H9 (cell line): ENCODE results near the gene MAP3K10. TPM values are rescaled to one million over a fixed set of nuclear protein-coding genes. Genes with fewer than 3 reads are reported as not detected.

ENCODE experiments used
- DNase-seq: peaks from one replicate; pipeline ENCODE4 v3.0.0-alpha.2; 2017
- H2AFZ ChIP-seq: one replicate; pipeline ENCODE4 v1.6.1; 2013; ENCODE audit warnings: mild to moderate bottlenecking, low read length, control low read depth, moderate library complexity
- H2AK5ac ChIP-seq: 2 replicates; pipeline ENCODE4 v1.6.1; 2013; ENCODE audit warnings: low read length, control low read depth, mixed read lengths; ENCODE audit not compliant: insufficient read length
- H2BK120ac ChIP-seq: one replicate; pipeline ENCODE4 v1.6.1; 2013; ENCODE audit warnings: low read depth, mild to moderate bottlenecking, low read length, control low read depth, inconsistent platforms; ENCODE audit not compliant: poor library complexity, severe bottlenecking
- H2BK12ac ChIP-seq: 2 replicates; pipeline ENCODE4 v1.6.1; 2013; ENCODE audit warnings: low read length, control low read depth, mixed read lengths, low read depth; ENCODE audit not compliant: insufficient read length
- H2BK15ac ChIP-seq: 2 replicates; pipeline ENCODE4 v1.6.1; 2013; ENCODE audit warnings: low read depth, low read length, control low read depth
- H2BK20ac ChIP-seq: one replicate; pipeline ENCODE4 v1.6.1; 2013; ENCODE audit warnings: low read depth, mild to moderate bottlenecking, low read length, control low read depth, inconsistent platforms; ENCODE audit not compliant: poor library complexity, severe bottlenecking
- H2BK5ac ChIP-seq: 2 replicates; pipeline ENCODE4 v1.6.1; 2013; ENCODE audit warnings: low read length, control low read depth, mixed read lengths; ENCODE audit not compliant: insufficient read length
- H3K14ac ChIP-seq: 2 replicates; pipeline ENCODE4 v1.6.1; 2013; ENCODE audit warnings: low read length, control low read depth; ENCODE audit not compliant: insufficient read depth
- H3K18ac ChIP-seq: 2 replicates; pipeline ENCODE4 v1.6.1; 2013; ENCODE audit warnings: low read depth, mild to moderate bottlenecking, mixed read lengths, low read length, control low read depth; ENCODE audit not compliant: insufficient read length
- H3K23ac ChIP-seq: 2 replicates; pipeline ENCODE4 v1.6.1; 2013; ENCODE audit warnings: low read length, control low read depth, mixed read lengths, low read depth; ENCODE audit not compliant: insufficient read length
- H3K23me2 ChIP-seq: 2 replicates; pipeline ENCODE4 v1.6.1; 2013; ENCODE audit warnings: low read depth, mild to moderate bottlenecking, mixed read lengths, low read length, control low read depth; ENCODE audit not compliant: insufficient read length, poor library complexity, severe bottlenecking
- H3K27ac ChIP-seq: 2 replicates; pipeline ENCODE4 v1.5.1; 2013; ENCODE audit warnings: low read length, control low read depth, mixed read lengths, low read depth; ENCODE audit not compliant: insufficient read length
- H3K27me3 ChIP-seq: 2 replicates; pipeline ENCODE4 v1.6.1; 2013; ENCODE audit warnings: low read length, control low read depth, inconsistent platforms; ENCODE audit not compliant: insufficient read depth
- H3K4ac ChIP-seq: 2 replicates; pipeline ENCODE4 v1.6.1; 2013; ENCODE audit warnings: low read depth, mild to moderate bottlenecking, control low read depth, inconsistent platforms, low read length, moderate library complexity
- H3K4me1 ChIP-seq: 2 replicates; pipeline ENCODE4 v1.6.1; 2013; ENCODE audit warnings: low read length, control low read depth, inconsistent platforms; ENCODE audit not compliant: insufficient read depth
- H3K4me2 ChIP-seq: 2 replicates; pipeline ENCODE4 v1.6.1; 2013; ENCODE audit warnings: low read length, control low read depth, mixed read lengths; ENCODE audit not compliant: insufficient read length, insufficient read depth
- H3K56ac ChIP-seq: 2 replicates; pipeline ENCODE4 v1.6.1; 2013; ENCODE audit warnings: low read depth, mild to moderate bottlenecking, mixed read lengths, low read length, control low read depth; ENCODE audit not compliant: insufficient read length
- H3K79me1 ChIP-seq: 2 replicates; pipeline ENCODE4 v1.6.1; 2013; ENCODE audit warnings: low read depth, mild to moderate bottlenecking, moderate library complexity, low read length, control low read depth, inconsistent platforms; ENCODE audit not compliant: insufficient read depth, poor library complexity, severe bottlenecking
- H3K79me2 ChIP-seq: 2 replicates; pipeline ENCODE4 v1.6.1; 2013; ENCODE audit warnings: low read length, control low read depth, inconsistent platforms; ENCODE audit not compliant: insufficient read depth
- H3K9ac ChIP-seq: 2 replicates; pipeline ENCODE4 v1.6.1; 2013; ENCODE audit warnings: low read length, control low read depth, mixed read lengths; ENCODE audit not compliant: insufficient read length; ENCODE audit errors: extremely low read depth
- H3K9me3 ChIP-seq: one replicate; pipeline ENCODE4 v1.6.1; 2013; ENCODE audit warnings: low read depth, low read length, inconsistent platforms; ENCODE audit not compliant: control insufficient read depth
- H3T11ph ChIP-seq: one replicate; pipeline ENCODE4 v1.6.1; 2013; ENCODE audit warnings: mild to moderate bottlenecking, low read length, control low read depth, inconsistent platforms
- H4K20me1 ChIP-seq: one replicate; pipeline ENCODE4 v1.6.1; 2013; ENCODE audit not compliant: control insufficient read depth, insufficient read length, insufficient read depth
- H4K5ac ChIP-seq: 2 replicates; pipeline ENCODE4 v1.6.1; 2013; ENCODE audit warnings: low read depth, mild to moderate bottlenecking, mixed read lengths, low read length, control low read depth; ENCODE audit not compliant: insufficient read length
- H4K8ac ChIP-seq: replicated peaks from 2 replicates; pipeline ENCODE4 v1.6.1; 2013; ENCODE audit warnings: low read length, control low read depth, mixed read lengths, low read depth; ENCODE audit not compliant: insufficient read length
- H4K91ac ChIP-seq: 2 replicates; pipeline ENCODE4 v1.6.1; 2013; ENCODE audit warnings: low read depth, mild to moderate bottlenecking, moderate library complexity, mixed read lengths, low read length, control low read depth; ENCODE audit not compliant: insufficient read length
- H3K27ac Mint-ChIP-seq, 3 experiments: 2 replicates in 2 of 3; 3 replicates in 1 of 3; pipeline ENCODE4 v1.8.0; 2020 to 2021; ENCODE audit warnings: mixed read lengths in 3 of 3, mild to moderate bottlenecking in 1 of 3, moderate library complexity in 1 of 3
- H3K27me3 Mint-ChIP-seq: 2 replicates; pipeline ENCODE4 v1.8.0; 2021; ENCODE audit warnings: low read depth, mild to moderate bottlenecking, moderate library complexity, mixed read lengths
- H3K36me3 Mint-ChIP-seq, 3 experiments: 2 replicates in 2 of 3; 3 replicates in 1 of 3; pipeline ENCODE4 v1.8.0; 2020 to 2021; ENCODE audit warnings: low read depth in 3 of 3, mixed read lengths in 3 of 3; ENCODE audit not compliant: insufficient read depth in 1 of 3
- H3K4me1 Mint-ChIP-seq, 2 experiments: 2 replicates each; pipeline ENCODE4 v1.8.0; 2020; ENCODE audit warnings: mixed read lengths in 2 of 2
- H3K4me3 Mint-ChIP-seq, 2 experiments: 2 replicates in 1 of 2; 3 replicates in 1 of 2; pipeline ENCODE4 v1.8.0; 2020 to 2021; ENCODE audit warnings: mild to moderate bottlenecking in 2 of 2, mixed read lengths in 2 of 2, moderate library complexity in 1 of 2
- H3K9me3 Mint-ChIP-seq, 2 experiments: 2 replicates in 1 of 2; 3 replicates in 1 of 2; pipeline ENCODE4 v1.8.0; 2020; ENCODE audit warnings: mild to moderate bottlenecking in 2 of 2, mixed read lengths in 2 of 2, moderate library complexity in 1 of 2
- WGBS: extraction: QIAGEN DNeasy Blood & Tissue Kit; methylation state at CpG from one replicate; pipeline ENCODE4 v1.1.7; 2013; ENCODE audit warnings: missing lambda C conversion rate, low lambda C conversion rate, mixed read lengths; ENCODE audit not compliant: insufficient read length; ENCODE audit errors: extremely low coverage; 5-methylcytosine and 5-hydroxymethylcytosine counted together
- total RNA-seq: library from RNA; stranded (reverse); gene quantifications from 2 replicates; pipeline ENCODE4 v1.2.1, GENCODE V29; 2021
- TF ChIP-seq, protein P1 (sequence below): fragments of 200-600 bp; sonication (generic); conservative IDR thresholded peaks from 3 replicates; pipeline ENCODE4 v1.8.0; 2021; ENCODE audit warnings: antibody characterized with exemption, mild to moderate bottlenecking

MAP3K10 gene
- total RNA-seq, 1 experiment from 2014 or later = 19.0 TPM

DNA sequence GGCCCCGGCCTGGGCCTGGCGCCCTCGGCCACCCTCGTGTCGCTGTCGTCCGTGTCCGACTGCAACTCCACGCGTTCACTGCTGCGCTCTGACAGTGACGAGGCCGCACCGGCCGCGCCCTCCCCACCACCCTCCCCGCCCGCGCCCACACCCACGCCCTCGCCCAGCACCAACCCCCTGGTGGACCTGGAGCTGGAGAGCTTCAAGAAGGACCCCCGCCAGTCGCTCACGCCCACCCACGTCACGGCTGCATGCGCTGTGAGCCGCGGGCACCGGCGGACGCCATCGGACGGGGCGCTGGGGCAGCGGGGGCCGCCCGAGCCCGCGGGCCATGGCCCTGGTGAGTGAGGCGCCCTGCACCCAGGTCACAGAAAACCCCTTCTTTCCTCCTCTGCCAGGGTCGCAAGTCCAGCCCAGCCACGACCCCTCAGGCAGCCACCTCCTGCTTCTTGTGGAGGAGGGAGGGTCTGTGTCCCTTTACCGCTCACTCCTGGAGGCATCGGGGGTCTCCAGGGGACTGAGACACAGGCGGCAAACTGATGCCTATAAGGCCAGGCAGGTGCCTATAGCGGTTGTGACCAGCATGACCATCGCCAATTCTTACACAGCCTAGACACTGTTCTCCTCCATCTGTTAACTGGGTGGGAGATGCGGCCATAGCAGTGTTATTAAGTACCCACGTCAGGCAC is 22.8 kb downstream of the MAP3K10 start:
- no peak overlapping the region for H3K23ac ChIP-seq
- H2BK12ac ChIP-seq = no peak overlapping the region
- peaks cover 22% of the 10 kb centered on the region for H3K27me3 Mint-ChIP-seq
- H3K18ac ChIP-seq = no peak overlapping the region
- H4K20me1 ChIP-seq = no peaks in the 10 kb centered on the region
- no peak overlapping the region for H4K91ac ChIP-seq
- no peaks in the 10 kb centered on the region; a peak in 2 of 5 replicates for H3K9me3 Mint-ChIP-seq
- no peaks in the 10 kb centered on the region for H3K79me2 ChIP-seq
- no peak overlapping the region for H4K5ac ChIP-seq
- no CpG with 5 or more reads among the region's 50 CpGs for WGBS
- no peaks in the 10 kb centered on the region for H3K9me3 ChIP-seq
- no peak overlapping the region for H3K4me2 ChIP-seq
- H3K79me1 ChIP-seq = no peaks in the 10 kb centered on the region
- no peak overlapping the region for H2AK5ac ChIP-seq
- H3K27me3 ChIP-seq = no peaks in the 10 kb centered on the region
- no peak overlapping the region for H2BK5ac ChIP-seq
- H3K4me1 ChIP-seq = no peaks in the 10 kb centered on the region
- peaks cover 16% of the 10 kb centered on the region in 2 experiments for H3K4me1 Mint-ChIP-seq
- no peak overlapping the region for H4K8ac ChIP-seq
- no peak overlapping the region for H2BK20ac ChIP-seq
- no peak overlapping the region for H3K4me3 Mint-ChIP-seq
- H3K23me2 ChIP-seq = no peaks in the 10 kb centered on the region
- peaks cover 1 to 20% (median 7%) of the 10 kb centered on the region in 3 experiments for H3K36me3 Mint-ChIP-seq
- no peak overlapping the region for H2AFZ ChIP-seq
- H2BK15ac ChIP-seq = no peak overlapping the region
- H3T11ph ChIP-seq = no peak overlapping the region
- TF ChIP-seq, protein P1, sequence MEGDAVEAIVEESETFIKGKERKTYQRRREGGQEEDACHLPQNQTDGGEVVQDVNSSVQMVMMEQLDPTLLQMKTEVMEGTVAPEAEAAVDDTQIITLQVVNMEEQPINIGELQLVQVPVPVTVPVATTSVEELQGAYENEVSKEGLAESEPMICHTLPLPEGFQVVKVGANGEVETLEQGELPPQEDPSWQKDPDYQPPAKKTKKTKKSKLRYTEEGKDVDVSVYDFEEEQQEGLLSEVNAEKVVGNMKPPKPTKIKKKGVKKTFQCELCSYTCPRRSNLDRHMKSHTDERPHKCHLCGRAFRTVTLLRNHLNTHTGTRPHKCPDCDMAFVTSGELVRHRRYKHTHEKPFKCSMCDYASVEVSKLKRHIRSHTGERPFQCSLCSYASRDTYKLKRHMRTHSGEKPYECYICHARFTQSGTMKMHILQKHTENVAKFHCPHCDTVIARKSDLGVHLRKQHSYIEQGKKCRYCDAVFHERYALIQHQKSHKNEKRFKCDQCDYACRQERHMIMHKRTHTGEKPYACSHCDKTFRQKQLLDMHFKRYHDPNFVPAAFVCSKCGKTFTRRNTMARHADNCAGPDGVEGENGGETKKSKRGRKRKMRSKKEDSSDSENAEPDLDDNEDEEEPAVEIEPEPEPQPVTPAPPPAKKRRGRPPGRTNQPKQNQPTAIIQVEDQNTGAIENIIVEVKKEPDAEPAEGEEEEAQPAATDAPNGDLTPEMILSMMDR = no peak
- no peak overlapping the region for H3K56ac ChIP-seq
- DNase-seq = no peak
- H3K9ac ChIP-seq = no peak overlapping the region
- no peak overlapping the region for H3K4ac ChIP-seq
- no peak overlapping the region for H3K27ac ChIP-seq
- H2BK120ac ChIP-seq = no peak overlapping the region
- no peak overlapping the region for H3K27ac Mint-ChIP-seq
- H3K14ac ChIP-seq = no peak overlapping the region
